Measurements from ENCODE around the gene GGNBP2.

DNA sequence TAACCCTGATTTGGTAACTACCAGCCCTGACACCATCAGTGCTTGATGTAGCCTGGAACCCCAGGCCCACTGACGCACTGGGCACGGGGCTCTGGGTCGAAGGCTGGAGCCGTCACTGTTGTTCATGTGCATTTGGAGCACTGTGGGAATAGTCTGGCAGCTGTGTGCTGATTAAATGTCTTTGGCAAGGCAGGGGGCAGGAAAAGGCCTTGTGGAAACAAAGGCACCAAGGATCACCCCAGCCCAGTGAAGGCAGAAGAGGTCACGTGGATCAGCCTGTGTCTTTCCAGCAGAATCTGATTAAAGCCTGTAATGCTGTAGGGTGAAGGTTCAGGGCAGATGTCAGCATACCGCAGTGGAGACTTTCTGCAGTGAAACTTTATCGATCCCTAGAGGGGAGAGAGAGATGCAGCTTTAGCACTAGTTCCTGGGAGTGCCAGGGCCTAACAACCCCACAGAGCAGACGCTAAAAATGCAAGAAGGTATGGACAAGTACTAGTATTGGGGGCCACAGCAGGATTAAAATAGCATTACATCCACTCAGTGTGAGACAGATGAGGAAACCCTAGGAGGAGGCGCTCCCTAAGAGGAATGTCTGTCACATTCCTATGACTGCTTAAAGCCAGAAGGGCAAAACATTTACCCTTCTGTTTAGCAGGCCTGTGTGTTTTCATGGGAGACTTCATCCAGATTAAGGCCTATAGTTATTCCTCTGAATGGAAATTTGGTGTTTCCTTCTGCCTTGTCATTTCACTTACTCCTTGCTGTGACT lies 48.5 kb upstream of the GGNBP2 start:
- no peak for TF ChIP-seq POLR2A (IDR thresholded peaks at IDR 0.05)
- TF ChIP-seq, protein P1, sequence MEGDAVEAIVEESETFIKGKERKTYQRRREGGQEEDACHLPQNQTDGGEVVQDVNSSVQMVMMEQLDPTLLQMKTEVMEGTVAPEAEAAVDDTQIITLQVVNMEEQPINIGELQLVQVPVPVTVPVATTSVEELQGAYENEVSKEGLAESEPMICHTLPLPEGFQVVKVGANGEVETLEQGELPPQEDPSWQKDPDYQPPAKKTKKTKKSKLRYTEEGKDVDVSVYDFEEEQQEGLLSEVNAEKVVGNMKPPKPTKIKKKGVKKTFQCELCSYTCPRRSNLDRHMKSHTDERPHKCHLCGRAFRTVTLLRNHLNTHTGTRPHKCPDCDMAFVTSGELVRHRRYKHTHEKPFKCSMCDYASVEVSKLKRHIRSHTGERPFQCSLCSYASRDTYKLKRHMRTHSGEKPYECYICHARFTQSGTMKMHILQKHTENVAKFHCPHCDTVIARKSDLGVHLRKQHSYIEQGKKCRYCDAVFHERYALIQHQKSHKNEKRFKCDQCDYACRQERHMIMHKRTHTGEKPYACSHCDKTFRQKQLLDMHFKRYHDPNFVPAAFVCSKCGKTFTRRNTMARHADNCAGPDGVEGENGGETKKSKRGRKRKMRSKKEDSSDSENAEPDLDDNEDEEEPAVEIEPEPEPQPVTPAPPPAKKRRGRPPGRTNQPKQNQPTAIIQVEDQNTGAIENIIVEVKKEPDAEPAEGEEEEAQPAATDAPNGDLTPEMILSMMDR (IDR thresholded peaks at IDR 0.05) = no peak
